Measurements from ENCODE around the gene LAMB1.

GRCh38 chr7:107964510-107964909 is 38.5 kb downstream of the LAMB1 start:
- TF ChIP-seq EP300 (IDR thresholded peaks at IDR 0.05) (no peak), POLR2AphosphoS5 (IDR thresholded peaks at IDR 0.05) (no peak), POLR2A (IDR thresholded peaks at IDR 0.05) (no peak)

Data from suprapubic skin (tissue), 4 donors.